T-helper 1 cell treated with Interleukin-12 subunit alpha and Interleukin-12 subunit beta and Interleukin-4 antibody, amounts not matched to agents 30 ng/mL and 1 ng/mL, for 36 hours (primary cell): Measurements from ENCODE around the gene SUMF1. TPM values are rescaled to one million over a fixed set of nuclear protein-coding genes. Genes with fewer than 3 reads are reported as not detected.

Source experiments
- intact Hi-C: fragments of 100-400 bp; cut with micrococcal nuclease; formaldehyde crosslinking; loops from one replicate; pipeline ENCODE4 v1.15.1; 2024
- total RNA-seq: library from RNA; stranded (reverse); gene quantifications from 2 replicates; pipeline ENCODE4 v1.2.3, GENCODE V29; 2022

SUMF1 gene
- 8.1 and 8.7 TPM in 2 replicates for total RNA-seq

DNA sequence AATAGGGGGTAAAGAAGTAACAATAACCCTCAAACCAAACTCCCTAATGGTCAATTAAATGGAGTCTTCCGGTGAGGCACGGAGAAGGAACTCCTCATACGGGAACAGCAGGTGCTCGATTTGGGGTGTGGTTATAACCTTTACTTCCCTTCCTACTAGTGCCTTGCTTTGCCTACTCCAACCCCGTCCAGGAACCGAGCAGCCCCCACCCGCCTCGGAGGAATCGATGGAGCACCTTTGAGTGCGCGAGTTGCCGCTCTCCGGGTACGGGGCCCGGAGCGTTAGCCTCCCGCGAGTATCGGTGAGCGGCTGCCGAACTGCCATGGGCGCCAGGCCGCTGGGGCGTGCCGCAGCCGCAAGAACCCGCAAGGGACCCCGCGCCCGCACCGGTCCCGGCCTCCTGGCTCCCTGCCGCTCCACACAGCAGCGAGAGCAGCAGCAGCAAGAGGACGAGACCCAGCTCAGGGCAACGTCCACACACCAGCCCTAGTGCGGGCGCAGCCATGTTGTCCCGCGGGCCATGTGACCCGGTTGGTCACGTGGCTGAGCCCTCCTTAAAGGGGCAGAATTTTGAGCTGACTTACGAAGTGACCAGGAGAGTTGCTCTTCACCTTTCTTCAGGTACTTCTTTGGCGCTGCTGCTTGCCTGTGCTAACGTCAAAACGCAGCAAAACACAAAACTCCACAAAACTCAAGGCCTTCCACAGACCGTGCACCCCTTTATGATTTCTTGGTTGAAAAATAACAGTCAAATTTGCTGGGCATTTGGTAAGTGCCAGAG is at the start of gene SUMF1:
Gene SUMF1 (minus strand): TSS at position 529 of the 781 bp plus-strand sequence. CDS start 24 bp downstream, at position 505.
- intact Hi-C loops = loop anchor here (1.0 to 2.0 kb wide), 9 partner anchors 8 to 720 kb away; partner anchors contain the start of genes ARL8B, EDEM1, ITPR1 and SETMAR

- intact Hi-C loops = no loop called here
Observed at GRCh38 chr3:4515916-4516579, 49.0 kb upstream of the SUMF1 start.

GRCh38 chr3:4514916-4515315 is 47.8 kb upstream of the SUMF1 start:
- intact Hi-C loops = no loop called here

GRCh38 chr3:4514321-4514720 is 47.3 kb upstream of the SUMF1 start:
- intact Hi-C loops = no loop called here

DNA sequence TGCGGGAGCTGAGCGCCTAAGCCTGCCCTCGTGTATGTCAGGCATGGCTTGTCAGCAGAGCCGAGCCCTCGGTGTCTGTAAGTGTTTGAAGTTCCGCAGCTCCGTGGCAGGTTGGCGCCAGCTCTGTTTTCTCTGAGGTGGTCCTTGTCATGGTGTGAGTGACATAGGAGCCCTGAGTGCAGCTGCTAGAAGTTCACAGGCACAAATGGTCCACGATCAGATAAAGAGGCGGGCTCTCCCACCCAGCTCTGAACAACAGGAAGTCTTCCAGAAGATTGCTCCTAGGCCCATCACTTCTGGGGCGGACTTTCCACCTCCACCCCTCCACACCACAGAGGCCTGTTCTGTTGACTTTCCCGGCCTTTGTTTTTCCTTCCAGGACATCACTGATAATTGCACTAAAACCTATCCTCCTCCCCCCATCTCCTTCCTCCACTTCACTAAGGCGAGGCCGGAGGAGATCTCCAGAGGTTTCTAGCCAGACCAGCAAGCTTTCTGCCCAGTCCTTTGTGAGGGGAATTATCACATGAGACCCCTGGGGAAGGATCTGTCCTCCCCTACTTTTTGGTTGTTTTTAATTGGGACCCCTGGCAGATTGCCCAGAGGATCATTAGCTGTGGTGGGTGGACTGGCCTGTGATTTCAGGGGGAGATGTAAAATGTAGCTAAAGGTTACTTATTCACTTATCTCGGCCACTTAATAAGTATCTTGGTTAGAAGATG is 46.0 kb upstream of the SUMF1 start:
- intact Hi-C loops = no loop called here

GRCh38 chr3:4511491-4512262 is 44.6 kb upstream of the SUMF1 start:
- intact Hi-C loops = no loop called here

GRCh38 chr3:4509983-4510755 is 43.1 kb upstream of the SUMF1 start:
- intact Hi-C loops = no loop called here

GRCh38 chr3:4509043-4509442 is 42.0 kb upstream of the SUMF1 start:
- intact Hi-C loops = no loop called here

- intact Hi-C loops = no loop called here
Observed at GRCh38 chr3:4508048-4508981, 41.2 kb upstream of the SUMF1 start.

DNA sequence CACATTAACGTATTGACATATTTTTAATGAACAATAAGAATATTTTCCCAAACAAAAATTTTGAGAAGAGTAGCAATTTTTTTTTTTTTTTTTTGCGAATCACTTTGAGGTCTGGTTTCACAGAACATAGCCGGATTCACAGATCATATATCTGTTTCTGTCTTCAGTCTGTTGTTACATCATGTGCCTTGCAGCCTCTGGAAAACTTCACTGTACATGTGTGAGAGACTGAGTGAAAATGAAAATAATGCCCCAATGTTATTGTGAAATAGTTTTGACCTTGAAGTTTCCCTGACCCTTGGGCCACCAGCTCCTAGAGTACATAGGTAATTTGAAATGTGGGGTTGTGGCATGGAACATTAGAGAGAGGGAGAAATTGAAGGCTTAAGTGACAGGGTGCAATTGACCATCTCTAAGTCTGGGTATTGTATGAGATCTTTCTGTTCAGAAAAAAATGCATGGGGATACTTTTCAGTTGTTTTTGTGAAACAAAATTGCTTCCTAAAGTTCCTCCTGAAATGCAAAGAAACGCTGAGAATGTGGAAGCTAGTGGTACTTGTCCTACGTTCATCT is 40.0 kb upstream of the SUMF1 start:
- intact Hi-C loops = no loop called here

DNA sequence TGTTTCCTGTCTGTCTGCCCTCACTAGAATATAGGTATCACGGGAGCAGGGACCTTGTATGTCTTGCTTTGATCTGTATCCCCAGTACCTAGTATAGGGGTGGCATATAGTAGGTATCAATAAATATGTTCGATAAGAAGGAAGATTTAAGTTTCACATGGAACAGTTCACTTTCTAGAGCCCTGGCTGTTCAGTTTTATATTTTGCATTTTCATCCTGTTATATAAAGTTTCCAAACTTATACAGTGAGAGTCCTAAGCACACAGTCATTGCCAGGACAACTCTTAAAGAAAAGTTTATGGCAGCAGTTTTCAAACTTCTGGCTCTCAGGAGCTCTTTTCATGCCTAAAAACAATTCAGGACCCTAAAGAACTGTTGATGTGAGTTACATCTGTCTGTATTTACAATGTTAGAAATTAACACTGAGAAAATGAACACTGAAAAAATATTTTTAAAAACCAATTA is 39.5 kb upstream of the SUMF1 start:
- intact Hi-C loops = no loop called here

GRCh38 chr3:4505688-4506558 is 38.9 kb upstream of the SUMF1 start:
- intact Hi-C loops = loop anchor here (2.0 kb wide), 1 partner anchor 155 kb away; no protein-coding TSS in a partner anchor

DNA sequence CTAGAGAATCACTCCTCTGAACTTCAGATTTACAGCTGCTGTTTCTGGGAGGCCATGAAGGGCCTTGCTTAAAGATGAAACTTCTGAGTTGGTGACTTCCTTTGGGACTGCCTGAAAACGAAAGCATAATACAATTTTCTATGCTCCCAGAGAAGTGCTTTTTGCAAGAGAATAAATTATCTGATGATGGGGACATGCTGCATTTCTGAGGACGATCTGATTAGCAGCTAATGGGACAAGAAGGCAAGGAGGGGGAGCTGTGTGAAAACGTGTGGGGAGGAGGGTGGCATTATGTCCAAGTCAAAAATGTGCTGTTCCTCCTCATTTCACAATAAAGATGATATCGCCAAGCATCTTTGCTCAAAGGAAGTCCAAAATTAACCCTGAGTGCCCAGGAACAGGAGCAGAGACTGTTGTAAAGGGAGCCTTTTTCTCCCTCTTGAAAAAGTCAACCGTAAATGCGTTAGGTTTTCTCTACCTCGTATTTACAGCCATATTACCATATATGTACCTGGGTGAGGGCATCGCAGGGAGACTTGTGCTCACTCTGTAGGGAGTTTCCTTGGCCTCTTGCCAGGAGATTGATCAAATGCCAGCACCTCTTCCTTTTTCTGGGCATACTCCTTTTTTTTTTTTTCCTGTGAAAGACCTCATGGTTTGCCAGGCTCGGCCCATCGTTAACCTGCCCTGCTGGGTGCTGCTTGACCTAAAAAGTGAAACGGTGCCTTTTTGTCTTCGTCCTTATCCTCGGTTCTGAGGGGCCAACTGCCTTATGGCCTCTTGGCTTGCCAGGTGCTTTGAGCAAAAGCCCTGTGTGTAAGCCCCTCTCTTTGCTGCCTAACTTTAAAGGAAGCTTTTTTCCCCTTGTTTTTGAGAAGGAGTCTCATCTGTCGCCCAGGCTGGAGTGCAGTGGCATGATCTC is 37.5 kb upstream of the SUMF1 start:
- intact Hi-C loops = loop anchor here (1.0 to 2.0 kb wide), 4 partner anchors 11 to 201 kb away; partner anchors contain the start of genes ITPR1 and SETMAR

DNA sequence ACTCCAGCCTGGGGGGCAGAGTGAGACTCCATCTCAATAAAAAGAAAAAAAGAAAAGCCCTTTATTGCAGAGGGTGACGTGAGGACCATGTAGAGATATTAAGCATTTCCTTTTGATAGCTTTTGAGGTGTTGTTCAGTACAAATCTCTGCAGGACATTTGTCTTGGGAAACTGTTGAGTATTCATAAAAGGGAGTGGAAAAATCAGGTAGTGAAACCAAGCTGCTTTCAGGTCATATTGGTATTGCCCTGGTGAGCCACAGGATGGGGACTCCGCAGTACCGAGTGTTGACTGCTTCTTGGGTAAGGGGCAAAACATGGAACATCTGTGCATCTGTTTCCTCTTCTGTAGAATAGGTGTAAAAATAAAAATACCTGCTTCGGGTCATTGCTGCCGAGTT is 36.0 kb upstream of the SUMF1 start:
- intact Hi-C loops = no loop called here

DNA sequence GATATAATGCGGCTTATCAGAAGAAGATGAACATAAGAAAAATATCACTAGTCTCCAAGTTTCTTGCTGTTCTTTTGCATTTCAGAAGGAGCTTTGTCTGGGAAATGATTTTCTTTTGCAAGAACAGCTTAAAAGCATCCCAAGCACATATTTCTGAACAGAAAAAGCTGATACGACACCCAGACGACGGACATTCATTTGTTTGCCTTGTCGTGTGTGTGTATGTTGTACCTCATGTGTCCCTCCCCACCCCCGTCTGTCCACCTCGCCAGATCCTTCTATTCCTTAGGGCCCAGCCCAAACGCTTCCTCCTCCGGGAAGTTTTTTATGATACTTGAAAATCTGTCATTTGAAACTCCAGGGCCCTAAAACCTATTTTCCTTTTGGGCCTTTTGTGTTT is 34.9 kb upstream of the SUMF1 start:
- intact Hi-C loops = no loop called here

- intact Hi-C loops = no loop called here
Observed at GRCh38 chr3:4501437-4501836, 34.4 kb upstream of the SUMF1 start.

DNA sequence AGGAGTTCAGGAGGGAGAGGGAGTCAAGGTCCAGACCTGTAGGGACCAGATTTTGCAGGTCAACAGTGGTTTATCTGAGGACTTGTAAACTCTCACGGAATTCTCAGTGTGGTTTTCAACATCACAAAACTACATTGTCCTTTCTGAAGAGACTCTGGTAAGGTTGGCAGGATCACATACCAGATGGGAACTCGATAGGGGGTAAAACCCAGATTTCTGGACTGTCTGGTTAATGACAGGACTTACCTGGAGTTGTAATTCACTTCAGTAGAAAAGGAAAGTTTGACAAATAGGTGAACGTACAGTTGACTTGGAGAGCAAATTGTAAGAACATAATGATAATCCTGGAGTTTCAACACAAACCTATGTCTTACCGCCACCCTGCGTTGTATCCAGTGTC is 31.4 kb upstream of the SUMF1 start:
- intact Hi-C loops = no loop called here
